Caco-2 (cell line): Measurements from ENCODE around the gene DYNC1LI2. TPM values are rescaled to one million over a fixed set of nuclear protein-coding genes. Genes with fewer than 3 reads are reported as not detected.

Experiments
- BruUV-seq: library from RNA; stranded (reverse); fragments of 400-500 nt; replicated peaks from 2 replicates; lab custom pipeline; 2021; lab: Mats Ljungman, UMichigan
- CTCF ChIA-PET: fragments of 300-600 bp; sonication (Branson Sonifier 250); formaldehyde crosslinking; loops from one replicate; lab custom pipeline; 2022; ENCODE audit warnings: antibody characterized with exemption; lab: Charles Lee
- POLR2A ChIA-PET: fragments of 300-600 bp; sonication (Branson Sonifier 250); formaldehyde crosslinking; loops from one replicate; lab custom pipeline; 2022; ENCODE audit warnings: antibody characterized with exemption; lab: Charles Lee
- DNase-seq, 2 experiments: peaks; one replicate each; pipeline versions ENCODE4 v3.0.0 to v3.0.0-alpha.2; 2020 to 2022
- H3K27me3 ChIP-seq: replicated peaks from 2 replicates; pipeline ENCODE4 v1.6.0; 2011; ENCODE audit warnings: low read length; ENCODE audit not compliant: control insufficient read depth, insufficient read depth
- H3K36me3 ChIP-seq: 2 replicates; pipeline ENCODE4 v1.5.1; 2011; ENCODE audit warnings: low read length; ENCODE audit not compliant: control insufficient read depth, insufficient read depth
- H3K4me1 ChIP-seq: fragments of 250-450 bp; sonication (Bioruptor Pico); 2 replicates; pipeline ENCODE4 v1.5.1; 2020; ENCODE audit warnings: mild to moderate bottlenecking
- H3K4me3 ChIP-seq: 2 replicates; pipeline ENCODE4 v1.5.1; 2011; ENCODE audit warnings: low read depth, mild to moderate bottlenecking, control low read depth, low read length
- H3K9me3 ChIP-seq: fragments of 250-450 bp; sonication (Bioruptor Pico); 2 replicates; pipeline ENCODE4 v1.5.1; 2020; ENCODE audit warnings: mild to moderate bottlenecking, moderate library complexity
- H3K27ac Mint-ChIP-seq: one replicate; pipeline ENCODE4 v1.8.0; 2022; ENCODE audit warnings: mixed read lengths; ENCODE audit not compliant: unreplicated experiment
- H3K27me3 Mint-ChIP-seq: one replicate; pipeline ENCODE4 v1.8.0; 2022; ENCODE audit warnings: mixed read lengths; ENCODE audit not compliant: insufficient read depth, unreplicated experiment
- H3K36me3 Mint-ChIP-seq: one replicate; pipeline ENCODE4 v1.8.0; 2022; ENCODE audit warnings: mild to moderate bottlenecking, mixed read lengths; ENCODE audit not compliant: insufficient read depth, unreplicated experiment
- H3K4me1 Mint-ChIP-seq: one replicate; pipeline ENCODE4 v1.8.0; 2022; ENCODE audit warnings: low read depth, mixed read lengths; ENCODE audit not compliant: unreplicated experiment
- H3K4me3 Mint-ChIP-seq: one replicate; pipeline ENCODE4 v1.8.0; 2022; ENCODE audit warnings: mild to moderate bottlenecking, moderate library complexity, mixed read lengths; ENCODE audit not compliant: unreplicated experiment
- H3K9me3 Mint-ChIP-seq: one replicate; pipeline ENCODE4 v1.8.0; 2022; ENCODE audit warnings: mixed read lengths; ENCODE audit not compliant: unreplicated experiment
- CTCF ChIP-seq, 2 experiments: fragments of 200-600 bp in 1 of 2; IDR thresholded peaks; 1 replicate in 1 of 2; 2 replicates in 1 of 2; pipeline versions ENCODE4 v1.5.1 to v1.8.0; 2011 to 2022; ENCODE audit warnings: antibody characterized with exemption in 1 of 2, control low read depth in 1 of 2, inconsistent platforms in 1 of 2, low read depth in 1 of 2, low read length in 1 of 2, mild to moderate bottlenecking in 1 of 2, moderate library complexity in 1 of 2; ENCODE audit not compliant: insufficient read depth in 1 of 2, severe bottlenecking in 1 of 2, unreplicated experiment in 1 of 2
- intact Hi-C: fragments of 100-400 bp; cut with micrococcal nuclease; formaldehyde crosslinking; loops from one replicate; pipeline ENCODE4 v1.10.0; 2022; ENCODE audit not compliant: unreplicated experiment
- total RNA-seq: library from RNA; stranded (reverse); gene quantifications from 2 replicates; pipeline ENCODE4 v1.2.3, GENCODE V29; 2022

The DYNC1LI2 gene
- total RNA-seq, 1 experiment from 2014 or later = 180 TPM

GRCh38 chr16:66790130-66790733 lies 38.8 kb upstream of the DYNC1LI2 start:
- no peaks in the 10 kb centered on the region for H3K36me3 Mint-ChIP-seq
- TF ChIP-seq CTCF (IDR thresholded peaks at IDR 0.05; ENCODE audit: insufficient read depth in 1 of 2, low read depth in 1 of 2, low read length in 1 of 2, severe bottlenecking in 1 of 2, unreplicated experiment in 1 of 2) = no peak
- no peak overlapping the region for H3K27ac Mint-ChIP-seq
- no peaks in the 10 kb centered on the region for H3K4me1 Mint-ChIP-seq
- H3K27me3 ChIP-seq = no peaks in the 10 kb centered on the region
- no peaks in the 10 kb centered on the region for H3K36me3 ChIP-seq
- H3K4me3 Mint-ChIP-seq = no peak overlapping the region
- H3K27me3 Mint-ChIP-seq = peaks cover 11% of the 10 kb centered on the region
- POLR2A ChIA-PET = no interaction called here
- BruUV-seq = no TSS peak
- no peaks in the 10 kb centered on the region for H3K9me3 ChIP-seq
- no peak overlapping the region for H3K4me3 ChIP-seq
- intact Hi-C loops = no loop called here
- H3K4me1 ChIP-seq = no peaks in the 10 kb centered on the region
- CTCF ChIA-PET = no interaction called here
- DNase-seq = no peak
- no peaks in the 10 kb centered on the region for H3K9me3 Mint-ChIP-seq

- H3K4me1 Mint-ChIP-seq = no peaks in the 10 kb centered on the region
- POLR2A ChIA-PET = no interaction called here
Observed at GRCh38 chr16:66787427-66787826, 36.0 kb upstream of the DYNC1LI2 start.

GRCh38 chr16:66786551-66786950 lies 35.1 kb upstream of the DYNC1LI2 start:
- H3K4me1 ChIP-seq = no peaks in the 10 kb centered on the region
- H3K4me3 ChIP-seq = no peak overlapping the region
- H3K36me3 Mint-ChIP-seq = no peaks in the 10 kb centered on the region
- H3K9me3 Mint-ChIP-seq = no peaks in the 10 kb centered on the region
- no peak overlapping the region for H3K27ac Mint-ChIP-seq
- H3K4me1 Mint-ChIP-seq = no peaks in the 10 kb centered on the region
- POLR2A ChIA-PET = interaction anchor here (0.6 kb wide), 1 partner anchor 1413 kb away, joined by 3 read pairs; no protein-coding TSS in a partner anchor
- H3K4me3 Mint-ChIP-seq = no peak overlapping the region
- H3K27me3 Mint-ChIP-seq = peaks cover 7% of the 10 kb centered on the region
- TF ChIP-seq CTCF (IDR thresholded peaks at IDR 0.05; ENCODE audit: insufficient read depth in 1 of 2, low read depth in 1 of 2, low read length in 1 of 2, severe bottlenecking in 1 of 2, unreplicated experiment in 1 of 2) = no peak
- no peaks in the 10 kb centered on the region for H3K27me3 ChIP-seq
- H3K9me3 ChIP-seq = no peaks in the 10 kb centered on the region
- no peak for DNase-seq
- no TSS peak for BruUV-seq
- intact Hi-C loops = no loop called here
- CTCF ChIA-PET = no interaction called here
- no peaks in the 10 kb centered on the region for H3K36me3 ChIP-seq

More at GRCh38 chr16:66787427-66787826, 36.0 kb upstream of the DYNC1LI2 start:
- TF ChIP-seq CTCF (IDR thresholded peaks at IDR 0.05; ENCODE audit: insufficient read depth in 1 of 2, low read depth in 1 of 2, low read length in 1 of 2, severe bottlenecking in 1 of 2, unreplicated experiment in 1 of 2) = no peak
- no peaks in the 10 kb centered on the region for H3K9me3 ChIP-seq
- peaks cover 11% of the 10 kb centered on the region for H3K27me3 Mint-ChIP-seq
- H3K9me3 Mint-ChIP-seq = no peaks in the 10 kb centered on the region
- no peak overlapping the region for H3K4me3 ChIP-seq
- H3K27ac Mint-ChIP-seq = no peak overlapping the region
- CTCF ChIA-PET = no interaction called here
- no peaks in the 10 kb centered on the region for H3K36me3 ChIP-seq
- intact Hi-C loops = no loop called here
- no peak for DNase-seq
- no peaks in the 10 kb centered on the region for H3K36me3 Mint-ChIP-seq
- H3K4me1 ChIP-seq = no peaks in the 10 kb centered on the region
- H3K27me3 ChIP-seq = no peaks in the 10 kb centered on the region
- H3K4me3 Mint-ChIP-seq = no peak overlapping the region
- BruUV-seq = no TSS peak
